ENCODE data around the gene DPEP2NB.

DNA sequence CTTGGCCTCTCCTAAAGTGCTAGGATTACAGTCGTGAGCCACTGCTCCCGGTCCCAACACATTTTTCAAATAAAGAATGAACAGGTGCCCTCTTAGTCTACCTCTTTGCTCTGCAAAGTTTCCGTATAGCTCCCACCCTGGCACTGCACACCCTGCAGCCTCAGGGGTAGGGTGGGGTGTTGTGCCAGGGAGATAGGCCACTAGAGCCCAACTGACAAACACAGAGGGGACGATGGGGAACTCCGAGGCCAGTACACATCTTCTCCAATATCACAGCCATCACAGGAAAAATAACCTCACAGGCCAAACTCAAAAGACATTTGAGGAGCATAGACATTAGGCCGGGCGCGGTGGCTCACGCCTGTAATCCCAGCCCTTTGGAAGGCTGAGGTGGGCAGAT, 44.6 kb downstream of the DPEP2NB start:
- TF ChIP-seq, protein P1, sequence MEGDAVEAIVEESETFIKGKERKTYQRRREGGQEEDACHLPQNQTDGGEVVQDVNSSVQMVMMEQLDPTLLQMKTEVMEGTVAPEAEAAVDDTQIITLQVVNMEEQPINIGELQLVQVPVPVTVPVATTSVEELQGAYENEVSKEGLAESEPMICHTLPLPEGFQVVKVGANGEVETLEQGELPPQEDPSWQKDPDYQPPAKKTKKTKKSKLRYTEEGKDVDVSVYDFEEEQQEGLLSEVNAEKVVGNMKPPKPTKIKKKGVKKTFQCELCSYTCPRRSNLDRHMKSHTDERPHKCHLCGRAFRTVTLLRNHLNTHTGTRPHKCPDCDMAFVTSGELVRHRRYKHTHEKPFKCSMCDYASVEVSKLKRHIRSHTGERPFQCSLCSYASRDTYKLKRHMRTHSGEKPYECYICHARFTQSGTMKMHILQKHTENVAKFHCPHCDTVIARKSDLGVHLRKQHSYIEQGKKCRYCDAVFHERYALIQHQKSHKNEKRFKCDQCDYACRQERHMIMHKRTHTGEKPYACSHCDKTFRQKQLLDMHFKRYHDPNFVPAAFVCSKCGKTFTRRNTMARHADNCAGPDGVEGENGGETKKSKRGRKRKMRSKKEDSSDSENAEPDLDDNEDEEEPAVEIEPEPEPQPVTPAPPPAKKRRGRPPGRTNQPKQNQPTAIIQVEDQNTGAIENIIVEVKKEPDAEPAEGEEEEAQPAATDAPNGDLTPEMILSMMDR (IDR thresholded peaks at IDR 0.05): no peak
- TF ChIP-seq POLR2A (IDR thresholded peaks at IDR 0.05): no peak

Measured in ovary (tissue), 3 donors.